Liver (tissue), 9 donors: Measurements from ENCODE around the gene SPSB1. TPM values are rescaled to one million over a fixed set of nuclear protein-coding genes. Genes with fewer than 3 reads are reported as not detected.
A peak's percentile ranks its signal among the peaks of the same experiment; 100 is the strongest.

ENCODE experiments used
- DNase-seq: peaks from one replicate; pipeline ENCODE4 v3.0.0-alpha.2; 2017; ENCODE audit warnings: low spot score
- H3K27ac ChIP-seq, 2 donors: one replicate each; pipeline ENCODE4 v1.7.0; 2013; ENCODE audit warnings: inconsistent platforms in 2 of 2, low read length in 2 of 2, control low read depth in 1 of 2, low read depth in 1 of 2, mild to moderate bottlenecking in 1 of 2
- H3K27me3 ChIP-seq, 4 donors: one replicate each; pipeline versions ENCODE4 v1.6.1 to v1.7.0; 2013; ENCODE audit warnings: low read length in 3 of 4, inconsistent platforms in 1 of 4, mild to moderate bottlenecking in 1 of 4, moderate library complexity in 1 of 4; ENCODE audit not compliant: control insufficient read depth in 4 of 4, insufficient read depth in 4 of 4
- H3K36me3 ChIP-seq, 4 donors: one replicate each; pipeline versions ENCODE4 v1.6.1 to v1.7.0; 2013; ENCODE audit warnings: low read length in 3 of 4, mild to moderate bottlenecking in 3 of 4, low read depth in 1 of 4, moderate library complexity in 1 of 4; ENCODE audit not compliant: control insufficient read depth in 4 of 4, insufficient read depth in 3 of 4
- H3K4me1 ChIP-seq, 4 donors: one replicate each; pipeline versions ENCODE4 v1.6.1 to v1.7.0; 2013; ENCODE audit warnings: low read length in 3 of 4, mild to moderate bottlenecking in 3 of 4, moderate library complexity in 1 of 4; ENCODE audit not compliant: control insufficient read depth in 4 of 4, insufficient read depth in 4 of 4
- H3K4me3 ChIP-seq, 3 donors: one replicate each; pipeline versions ENCODE4 v1.6.1 to v1.7.0; 2013; ENCODE audit warnings: low read length in 3 of 3, control low read depth in 1 of 3, low read depth in 1 of 3, mild to moderate bottlenecking in 1 of 3
- H3K9ac ChIP-seq, 2 donors: one replicate each; pipeline ENCODE4 v1.7.0; 2013; ENCODE audit warnings: low read length in 2 of 2, mild to moderate bottlenecking in 2 of 2, moderate library complexity in 2 of 2, control low read depth in 1 of 2, low read depth in 1 of 2
- H3K9me3 ChIP-seq, 4 donors: one replicate each; pipeline versions ENCODE4 v1.6.1 to v1.7.0; 2013; ENCODE audit warnings: low read length in 3 of 4; ENCODE audit not compliant: control insufficient read depth in 4 of 4
- EGR1 ChIP-seq, 2 donors: IDR thresholded peaks; 2 replicates each; pipeline ENCODE4 v1.6.1; 2016 to 2018; ENCODE audit warnings: antibody characterized with exemption in 2 of 2, low read depth in 2 of 2
- GABPA ChIP-seq, 2 donors: IDR thresholded peaks in 1 of 2; conservative IDR thresholded peaks in 1 of 2; 2 replicates each; pipeline ENCODE4 v1.6.1; 2016; ENCODE audit warnings: antibody characterized with exemption in 2 of 2, mild to moderate bottlenecking in 1 of 2, moderate library complexity in 1 of 2
- HNF4A ChIP-seq, 2 donors: conservative IDR thresholded peaks; 2 replicates each; pipeline ENCODE4 v1.6.1; 2016; ENCODE audit warnings: antibody characterized with exemption in 2 of 2, mild to moderate bottlenecking in 2 of 2
- RAD21 ChIP-seq, 2 donors: IDR thresholded peaks; 2 replicates each; pipeline ENCODE4 v1.6.1; 2016; ENCODE audit warnings: antibody characterized with exemption in 2 of 2, mild to moderate bottlenecking in 2 of 2
- SP1 ChIP-seq: IDR thresholded peaks from 2 replicates; pipeline ENCODE4 v1.6.1; 2018; ENCODE audit warnings: antibody characterized with exemption, mild to moderate bottlenecking
- TAF1 ChIP-seq: conservative IDR thresholded peaks from 2 replicates; pipeline ENCODE4 v1.6.1; 2016; ENCODE audit warnings: antibody characterized with exemption, mild to moderate bottlenecking
- YY1 ChIP-seq: IDR thresholded peaks from 2 replicates; pipeline ENCODE4 v1.6.1; 2016; ENCODE audit warnings: antibody characterized with exemption, mild to moderate bottlenecking
- WGBS: extraction: QIAGEN DNeasy Blood & Tissue Kit; methylation state at CpG from one replicate; pipeline ENCODE4 v1.1.7; 2013; 5-methylcytosine and 5-hydroxymethylcytosine counted together
- polyA plus RNA-seq, 2 donors: library from polyadenylated mRNA; stranded (reverse) in 1 of 2; unstranded in 1 of 2; fragments of 200-250 nt in 1 of 2; fragments of >200 nt in 1 of 2; fragmentation: Nextera tagmentation in 1 of 2; extraction: Ambion mirVana in 1 of 2; gene quantifications; one replicate each; pipeline versions ENCODE4 v1.2.1 to v1.2.3, GENCODE V29; 2013 to 2015
- total RNA-seq, 2 donors: library from RNA; depleted of rRNA; stranded (reverse); fragments of >200 nt; gene quantifications; one replicate each; pipeline ENCODE4 v1.2.3, GENCODE V29; 2014
- TF ChIP-seq, protein P1 (sequence below): fragments of 150-350 bp; IDR thresholded peaks from 2 replicates; pipeline ENCODE4 v1.5.1; 2017; ENCODE audit warnings: improper control_type of control experiment, low read depth, low read length; ENCODE audit not compliant: missing input control
- TF ChIP-seq, protein P2 (sequence below): IDR thresholded peaks from 2 replicates; pipeline ENCODE4 v1.6.1; 2016; ENCODE audit warnings: antibody characterized with exemption
- TF ChIP-seq, protein P3 (sequence below): IDR thresholded peaks from 2 replicates; pipeline ENCODE4 v1.6.1; 2016; ENCODE audit warnings: antibody characterized with exemption
- donor health status: healthy.
- donor health status: healthy.
- donor health status: healthy.
- donor health status: healthy.
- donor health status: healthy.

The SPSB1 gene
- total and polyA plus RNA-seq, 4 donors: 4.1 to 22.6 (median 14.8) TPM

DNA sequence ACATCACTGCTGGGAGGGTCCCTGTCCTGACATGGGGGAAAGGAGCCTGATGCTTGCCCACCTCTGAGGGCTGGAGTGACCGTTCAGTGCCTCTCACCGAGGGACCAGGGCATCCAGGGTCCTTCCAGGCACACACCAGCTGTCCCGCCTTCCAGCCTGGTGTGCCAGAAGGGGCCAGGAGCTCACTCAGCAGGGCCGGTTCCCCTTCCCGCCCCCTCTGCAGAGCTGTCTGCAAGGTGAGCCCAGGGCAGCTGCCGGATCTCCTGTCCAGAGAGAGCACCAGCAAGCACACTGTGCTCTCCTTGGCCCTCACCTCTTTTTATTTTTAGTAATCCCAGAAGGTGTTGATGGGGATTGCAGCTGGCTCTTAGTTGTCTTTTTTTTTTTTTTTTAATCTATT, 41.2 kb upstream of the SPSB1 start (continued):
- TF ChIP-seq, protein P1, sequence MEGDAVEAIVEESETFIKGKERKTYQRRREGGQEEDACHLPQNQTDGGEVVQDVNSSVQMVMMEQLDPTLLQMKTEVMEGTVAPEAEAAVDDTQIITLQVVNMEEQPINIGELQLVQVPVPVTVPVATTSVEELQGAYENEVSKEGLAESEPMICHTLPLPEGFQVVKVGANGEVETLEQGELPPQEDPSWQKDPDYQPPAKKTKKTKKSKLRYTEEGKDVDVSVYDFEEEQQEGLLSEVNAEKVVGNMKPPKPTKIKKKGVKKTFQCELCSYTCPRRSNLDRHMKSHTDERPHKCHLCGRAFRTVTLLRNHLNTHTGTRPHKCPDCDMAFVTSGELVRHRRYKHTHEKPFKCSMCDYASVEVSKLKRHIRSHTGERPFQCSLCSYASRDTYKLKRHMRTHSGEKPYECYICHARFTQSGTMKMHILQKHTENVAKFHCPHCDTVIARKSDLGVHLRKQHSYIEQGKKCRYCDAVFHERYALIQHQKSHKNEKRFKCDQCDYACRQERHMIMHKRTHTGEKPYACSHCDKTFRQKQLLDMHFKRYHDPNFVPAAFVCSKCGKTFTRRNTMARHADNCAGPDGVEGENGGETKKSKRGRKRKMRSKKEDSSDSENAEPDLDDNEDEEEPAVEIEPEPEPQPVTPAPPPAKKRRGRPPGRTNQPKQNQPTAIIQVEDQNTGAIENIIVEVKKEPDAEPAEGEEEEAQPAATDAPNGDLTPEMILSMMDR: no peak
- TF ChIP-seq, protein P2, sequence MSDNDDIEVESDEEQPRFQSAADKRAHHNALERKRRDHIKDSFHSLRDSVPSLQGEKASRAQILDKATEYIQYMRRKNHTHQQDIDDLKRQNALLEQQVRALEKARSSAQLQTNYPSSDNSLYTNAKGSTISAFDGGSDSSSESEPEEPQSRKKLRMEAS: no peak

DNA sequence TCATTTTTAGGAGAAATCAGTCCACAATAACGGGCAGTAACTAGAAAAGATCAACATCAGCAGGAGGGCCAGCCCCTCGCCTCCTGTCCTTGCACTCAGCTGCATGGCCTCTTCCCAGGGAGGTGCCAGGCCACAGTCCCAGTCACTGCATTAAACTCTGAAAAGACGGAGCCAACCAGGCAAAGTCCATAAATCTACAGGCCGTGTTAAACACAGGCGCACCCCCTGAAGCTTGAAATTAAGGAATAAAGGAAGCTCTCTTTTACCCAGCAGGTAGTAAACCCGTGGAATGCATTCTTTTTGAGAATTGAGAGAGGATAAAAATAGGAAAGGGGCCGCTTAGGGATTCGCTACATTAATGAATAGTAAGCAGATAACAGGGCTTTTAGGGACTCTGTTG, 39.7 kb upstream of the SPSB1 start:
- TF ChIP-seq RAD21 (IDR thresholded peaks at IDR 0.05) (peak in 1 of 2 donors; percentile 12), HNF4A (conservative IDR thresholded peaks at IDR 0.05) (peak; percentile 55 to 64), SP1 (peak; percentile 10), EGR1 (IDR thresholded peaks at IDR 0.05; ENCODE audit: low read depth in 2 of 2) (no peak), TAF1 (no peak)
- TF ChIP-seq, protein P3, sequence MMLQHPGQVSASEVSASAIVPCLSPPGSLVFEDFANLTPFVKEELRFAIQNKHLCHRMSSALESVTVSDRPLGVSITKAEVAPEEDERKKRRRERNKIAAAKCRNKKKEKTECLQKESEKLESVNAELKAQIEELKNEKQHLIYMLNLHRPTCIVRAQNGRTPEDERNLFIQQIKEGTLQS: no peak
- no peak overlapping the region for H3K27ac ChIP-seq
- H3K9me3 ChIP-seq: no peaks in the 10 kb centered on the region
- H3K36me3 ChIP-seq: peaks cover 0 to 29% (median 26%) of the 10 kb centered on the region in 4 donors
- no peaks in the 10 kb centered on the region for H3K27me3 ChIP-seq
- H3K9ac ChIP-seq: no peak overlapping the region
- H3K4me3 ChIP-seq: no peak overlapping the region
- WGBS: 51% methylated on average over 8 of the region's 8 CpGs
- DNase-seq: no peak
- H3K4me1 ChIP-seq: peaks cover 15 to 70% (median 55%) of the 10 kb centered on the region in 4 donors

- peaks cover 0 to 34% (median 29%) of the 10 kb centered on the region in 4 donors for H3K36me3 ChIP-seq
Measured at GRCh38 chr1:9253453-9254105, 39.1 kb upstream of the SPSB1 start.

GRCh38 chr1:9256332-9256731, 36.4 kb upstream of the SPSB1 start:
- peaks cover 0 to 37% (median 28%) of the 10 kb centered on the region in 4 donors for H3K36me3 ChIP-seq
- H3K4me1 ChIP-seq: peaks cover 2 to 62% (median 32%) of the 10 kb centered on the region in 4 donors
- DNase-seq: no peak
- H3K9me3 ChIP-seq: no peaks in the 10 kb centered on the region
- 70% methylated on average over 7 of the region's 7 CpGs for WGBS
- H3K4me3 ChIP-seq: no peak overlapping the region
- TF ChIP-seq GABPA (IDR thresholded peaks at IDR 0.05 in 1 of 2, conservative IDR thresholded peaks at IDR 0.05 in 1 of 2): no peak
- TF ChIP-seq EGR1 (IDR thresholded peaks at IDR 0.05; ENCODE audit: low read depth in 2 of 2): no peak
- TF ChIP-seq HNF4A (conservative IDR thresholded peaks at IDR 0.05): peak in 1 of 2 donors; percentile 23
- H3K9ac ChIP-seq: no peak overlapping the region
- no peak overlapping the region for H3K27ac ChIP-seq
- no peaks in the 10 kb centered on the region for H3K27me3 ChIP-seq

More at GRCh38 chr1:9253453-9254105, 39.1 kb upstream of the SPSB1 start:
- H3K27me3 ChIP-seq: no peaks in the 10 kb centered on the region
- TF ChIP-seq YY1: no peak
- WGBS: 86% methylated on average over 10 of the region's 10 CpGs
- peaks cover 14 to 64% (median 53%) of the 10 kb centered on the region in 4 donors for H3K4me1 ChIP-seq
- DNase-seq: no peak
- no peak overlapping the region for H3K9ac ChIP-seq
- no peak overlapping the region for H3K27ac ChIP-seq
- no peak overlapping the region for H3K4me3 ChIP-seq
- no peaks in the 10 kb centered on the region for H3K9me3 ChIP-seq
